Stimulated activated CD8-positive, alpha-beta memory T cell treated with anti-CD3 and anti-CD28 coated beads, Interleukin-15, amount 100 ng/mL, for 1 hour (primary cell): Measurements from ENCODE around the gene NFIA.

Experiments
- DNase-seq: peaks from one replicate; pipeline ENCODE4 v3.0.0-alpha.2; 2020; ENCODE audit warnings: low read depth

The NFIA gene

GRCh38 chr1:61334718-61335589, 252.6 kb downstream of the NFIA start:
- DNase-seq, result no peak

GRCh38 chr1:61337037-61337436, 254.7 kb downstream of the NFIA start:
- no peak for DNase-seq

GRCh38 chr1:61337441-61337951, 255.1 kb downstream of the NFIA start:
- no peak for DNase-seq

GRCh38 chr1:61337981-61338848, 255.9 kb downstream of the NFIA start:
- no peak for DNase-seq

GRCh38 chr1:61338899-61339298, 256.5 kb downstream of the NFIA start:
- DNase-seq, result no peak

DNA sequence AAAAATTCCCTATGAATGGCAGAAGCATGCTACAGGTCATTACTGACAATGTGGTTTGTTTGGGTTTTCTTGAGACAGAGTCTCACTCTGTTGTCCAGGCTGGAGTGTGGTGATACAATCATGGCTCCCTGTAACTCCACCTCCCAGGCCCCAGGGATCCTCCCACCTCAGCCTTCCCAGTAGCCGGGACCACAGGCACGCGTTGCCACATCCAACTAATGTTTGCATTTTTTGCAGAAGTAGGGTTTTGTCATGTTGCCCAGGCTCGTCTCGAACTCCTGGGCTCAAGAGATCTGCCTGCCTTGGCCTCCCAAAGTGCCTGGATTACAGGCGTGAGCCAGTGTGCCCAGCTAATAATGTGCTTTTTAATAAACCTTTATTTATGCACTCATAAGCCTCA, 259.1 kb downstream of the NFIA start:
- no peak for DNase-seq

DNA sequence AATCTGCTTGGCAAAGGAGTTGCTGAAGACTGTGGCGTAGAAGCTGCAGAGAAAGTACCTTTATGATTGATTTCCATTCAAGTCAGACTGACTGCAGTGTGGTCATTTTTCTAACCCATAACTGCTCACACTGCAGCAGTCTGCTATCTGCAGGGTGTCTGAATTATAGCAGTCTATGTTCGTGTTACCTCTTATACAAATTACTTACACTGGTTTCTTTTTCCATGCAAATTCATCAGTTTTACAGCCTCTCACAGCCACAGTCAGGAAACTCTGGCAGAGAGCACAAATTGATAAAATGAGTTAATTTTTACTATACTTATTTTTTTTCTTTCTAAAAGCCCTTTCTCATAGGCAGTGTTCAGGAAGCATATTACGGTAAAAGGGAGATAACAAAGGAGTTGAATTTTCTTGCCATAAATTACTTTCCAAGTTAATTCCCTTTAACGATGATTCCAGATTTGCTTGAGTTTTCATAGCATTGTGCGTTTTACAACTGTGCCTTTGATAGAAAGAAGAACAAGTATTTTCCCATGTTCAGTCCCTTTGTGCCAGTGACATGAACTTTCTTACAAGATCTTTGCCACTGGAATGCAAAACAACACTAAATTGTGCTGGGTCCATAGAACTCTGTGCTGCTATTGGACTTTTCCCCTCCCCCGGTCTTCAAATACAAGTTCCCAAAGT, 261.5 kb downstream of the NFIA start:
- DNase-seq, result no peak

GRCh38 chr1:61344696-61345095, 262.3 kb downstream of the NFIA start:
- DNase-seq, result no peak

- no peak for DNase-seq
Measured at GRCh38 chr1:61348025-61348665, 265.8 kb downstream of the NFIA start.

- no peak for DNase-seq
Measured at GRCh38 chr1:61352845-61353435, 270.6 kb downstream of the NFIA start.

DNA sequence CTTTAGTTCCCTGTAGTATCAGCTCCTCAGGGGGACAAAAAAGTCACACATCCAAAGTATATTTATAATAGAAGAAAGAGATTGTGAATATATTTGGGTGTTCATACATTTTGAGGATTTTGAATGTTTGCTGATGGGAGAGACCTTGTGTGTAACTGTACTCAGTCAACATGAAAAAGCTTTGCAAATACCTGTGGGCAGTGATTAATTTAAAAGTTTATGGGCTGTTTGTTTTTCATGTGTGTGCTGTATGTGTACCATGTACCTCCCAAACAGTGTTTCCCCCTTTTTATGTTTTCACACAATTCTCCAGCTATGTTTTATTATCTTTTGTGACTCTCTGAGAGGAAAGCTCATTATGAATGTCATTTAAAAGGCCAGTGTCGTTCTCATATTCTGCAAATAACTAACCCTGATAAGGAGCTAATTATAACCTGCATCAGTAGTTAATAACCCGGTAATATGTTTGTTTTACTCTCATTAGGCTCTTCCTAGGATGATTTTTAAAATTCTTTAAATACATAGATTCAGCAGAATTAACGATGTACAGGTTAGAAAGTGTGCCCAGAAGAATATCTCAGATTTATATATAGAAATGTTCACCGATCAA, 271.5 kb downstream of the NFIA start:
- no peak for DNase-seq

DNA sequence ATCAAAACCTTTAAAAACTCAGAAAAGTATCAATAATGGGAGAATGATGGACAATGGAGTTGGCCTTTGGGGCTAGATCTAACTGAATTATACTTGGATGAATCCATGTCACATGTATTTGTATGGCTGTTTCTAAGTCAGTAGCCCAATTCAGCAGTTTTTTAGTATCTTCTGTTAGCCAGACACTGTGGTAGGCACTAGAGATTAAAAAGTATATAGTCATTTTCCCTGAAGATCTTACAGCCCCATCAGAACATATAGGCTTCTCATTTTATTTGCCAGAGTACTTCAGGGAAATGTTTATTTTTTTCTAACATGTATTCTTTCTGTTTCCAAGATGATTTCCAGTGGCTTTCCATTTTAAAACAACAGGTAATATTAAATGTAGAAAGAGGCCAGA, 273.7 kb downstream of the NFIA start:
- no peak for DNase-seq

DNA sequence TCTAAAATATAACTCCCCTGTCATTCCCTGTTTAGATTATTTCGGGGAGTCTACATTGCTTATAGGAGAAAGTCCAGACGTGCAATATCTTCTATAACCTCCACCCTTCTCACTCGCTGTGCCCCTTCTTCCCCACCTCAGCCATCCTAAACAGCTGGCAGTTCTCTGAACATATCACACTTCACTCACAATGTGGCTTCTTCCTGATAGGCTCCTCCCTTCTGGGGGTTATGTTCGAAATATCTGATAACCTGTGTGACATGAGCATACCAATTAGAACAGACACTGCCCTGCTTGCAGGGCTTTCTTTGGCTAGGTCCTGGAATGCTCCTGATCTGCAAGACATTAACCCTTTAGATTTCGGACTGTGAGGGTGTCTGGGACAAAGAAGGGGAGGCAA, 274.6 kb downstream of the NFIA start:
- DNase-seq, result no peak

DNA sequence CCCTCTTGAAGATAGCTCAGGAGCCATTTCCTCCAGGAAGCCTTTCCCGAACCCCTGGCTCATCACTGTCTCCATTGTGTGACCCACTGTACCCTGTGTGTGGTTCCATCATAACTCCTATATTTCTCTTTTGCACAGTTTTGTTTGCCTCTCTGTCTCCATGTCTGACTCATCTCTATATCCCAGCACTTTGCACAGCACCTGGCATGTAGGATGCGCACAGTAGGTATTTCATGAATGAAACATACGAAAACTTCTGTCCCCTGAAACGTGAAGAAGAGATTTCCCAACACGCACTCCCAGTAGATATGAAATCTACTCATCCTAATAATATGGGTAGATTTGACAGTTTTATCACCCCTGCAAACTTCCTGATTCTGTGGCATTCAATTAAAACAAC, 275.2 kb downstream of the NFIA start:
- no peak for DNase-seq

DNA sequence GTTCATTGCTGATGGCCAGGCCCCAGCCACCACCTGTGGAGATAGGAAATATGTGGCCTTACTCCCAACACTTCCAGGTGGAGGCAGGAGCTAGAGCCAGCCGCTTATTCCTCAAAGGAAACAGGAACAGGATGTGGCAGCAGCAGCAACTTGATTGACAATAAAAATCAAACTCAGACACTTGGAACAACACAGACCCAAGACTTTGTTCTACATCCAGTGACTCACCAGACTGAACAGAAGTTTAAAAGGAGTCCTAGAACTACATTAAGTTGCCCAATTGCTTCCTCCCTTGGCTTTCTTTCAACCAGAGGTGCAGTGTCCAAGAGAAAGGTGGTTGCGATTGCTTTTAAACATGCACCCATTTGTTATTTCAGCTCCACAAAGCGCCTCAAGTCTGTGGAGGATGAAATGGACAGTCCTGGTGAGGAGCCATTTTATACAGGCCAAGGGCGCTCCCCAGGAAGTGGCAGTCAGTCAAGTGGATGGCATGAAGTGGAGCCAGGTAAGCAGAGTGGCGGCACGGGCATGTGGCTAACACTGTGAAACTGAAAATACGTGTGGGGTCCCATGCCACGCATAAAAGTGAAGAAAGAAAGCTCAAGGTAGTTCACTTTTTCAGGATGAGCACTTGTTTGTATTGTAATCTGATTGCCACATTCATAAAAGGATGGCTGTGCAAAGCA, 276.6 kb downstream of the NFIA start:
- DNase-seq, result no peak

- no peak for DNase-seq
Measured at GRCh38 chr1:61361931-61362330, 279.6 kb downstream of the NFIA start.

DNA sequence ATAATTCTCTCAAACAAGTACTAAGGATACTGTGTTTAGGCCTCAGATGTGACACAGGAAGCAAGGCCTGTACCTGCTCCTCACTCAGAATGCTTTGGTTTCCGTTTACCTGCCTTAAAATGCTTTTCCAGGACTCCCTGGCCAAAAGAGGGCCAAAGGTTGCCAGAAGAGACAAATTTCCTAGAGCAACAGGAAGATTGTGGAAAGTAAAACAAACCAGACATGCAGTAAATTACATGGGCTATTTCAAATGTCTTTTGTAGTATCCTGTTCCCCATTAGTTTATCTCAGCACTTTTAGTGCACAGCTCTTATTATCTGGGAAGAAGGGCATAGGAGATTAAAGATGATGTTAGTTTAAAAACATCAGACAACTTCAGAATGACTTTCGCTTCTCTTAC, 280.0 kb downstream of the NFIA start:
- no peak for DNase-seq

GRCh38 chr1:61368366-61368765, 286.0 kb downstream of the NFIA start:
- DNase-seq, result no peak

- DNase-seq, result no peak
Measured at GRCh38 chr1:61368876-61369275, 286.5 kb downstream of the NFIA start.

GRCh38 chr1:61370177-61370912, 288.0 kb downstream of the NFIA start:
- DNase-seq, result no peak
